Endometrial microvascular endothelial cells (primary cell): Measurements from ENCODE around the gene C8A. TPM values are rescaled to one million over a fixed set of nuclear protein-coding genes. Genes with fewer than 3 reads are reported as not detected.

Experiments
- in situ Hi-C: cut with HindIII; loops from 2 replicates; pipeline ENCODE4 v1.10.0; 2017; ENCODE audit warnings: low sequenced_read_pairs, low pct_unique_long_range_greater_than_20kb; ENCODE audit errors: inconsistent ontology term
- total RNA-seq: library from RNA; depleted of rRNA; stranded (reverse); fragments of >200 nt; gene quantifications from one replicate; pipeline ENCODE4 v1.2.3, GENCODE V29; 2015; ENCODE audit errors: inconsistent ontology term

The C8A gene
- total RNA-seq, 1 donor from 2014 or later: not detected

GRCh38 chr1:56948403-56949023 lies 93.9 kb downstream of the C8A start:
- in situ Hi-C loops: no loop called here

- in situ Hi-C loops: no loop called here
Observed at GRCh38 chr1:56952501-56952900, 97.9 kb downstream of the C8A start.

- in situ Hi-C loops: no loop called here
Observed at GRCh38 chr1:56953386-56953785, 98.8 kb downstream of the C8A start.

DNA sequence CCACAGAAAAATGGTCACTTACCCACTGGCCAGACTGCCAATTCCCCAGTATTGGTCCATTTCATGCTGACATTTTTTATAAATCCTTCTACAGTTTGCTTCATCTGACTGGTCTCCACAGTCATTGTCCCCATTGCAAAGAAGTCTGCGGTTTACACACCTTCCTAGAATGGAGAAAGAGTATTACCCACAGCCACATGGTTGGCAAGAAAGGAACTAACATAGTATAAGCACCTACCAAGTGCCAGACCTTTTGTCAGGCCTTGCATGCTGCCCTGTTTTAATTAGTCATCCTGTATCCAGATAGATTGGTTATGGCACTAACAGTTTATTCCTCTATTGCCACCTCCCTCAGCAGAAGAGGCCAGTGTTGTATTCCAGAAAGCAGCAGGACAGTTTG lies 100.1 kb downstream of the C8A start:
- in situ Hi-C loops: no loop called here

GRCh38 chr1:56957931-56958330 lies 103.3 kb downstream of the C8A start:
- in situ Hi-C loops: no loop called here

GRCh38 chr1:56958526-56958925 lies 103.9 kb downstream of the C8A start:
- in situ Hi-C loops: no loop called here

DNA sequence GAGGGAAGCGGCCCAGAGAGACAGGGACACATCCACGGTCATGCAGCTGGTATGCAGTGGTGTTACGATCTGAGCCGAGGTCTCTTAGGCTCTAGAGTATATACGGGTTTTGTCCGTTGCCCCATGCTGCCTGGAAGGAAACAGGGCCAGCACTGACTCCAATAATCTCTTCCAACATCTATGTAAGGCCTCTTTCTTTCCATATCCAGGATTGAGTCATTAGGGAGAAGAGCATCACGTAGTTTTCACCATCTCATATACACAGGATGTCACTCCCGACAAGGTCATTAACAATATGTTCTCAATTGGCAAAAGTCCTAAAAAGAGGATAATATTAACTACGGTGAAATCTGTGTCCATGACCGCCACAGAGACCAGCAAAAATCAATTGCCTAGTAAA lies 106.8 kb downstream of the C8A start:
- in situ Hi-C loops: no loop called here

- in situ Hi-C loops: no loop called here
Observed at GRCh38 chr1:56963667-56964066, 109.1 kb downstream of the C8A start.

- in situ Hi-C loops: no loop called here
Observed at GRCh38 chr1:56964349-56965017, 109.9 kb downstream of the C8A start.

GRCh38 chr1:56965191-56965590 lies 110.6 kb downstream of the C8A start:
- in situ Hi-C loops: no loop called here

DNA sequence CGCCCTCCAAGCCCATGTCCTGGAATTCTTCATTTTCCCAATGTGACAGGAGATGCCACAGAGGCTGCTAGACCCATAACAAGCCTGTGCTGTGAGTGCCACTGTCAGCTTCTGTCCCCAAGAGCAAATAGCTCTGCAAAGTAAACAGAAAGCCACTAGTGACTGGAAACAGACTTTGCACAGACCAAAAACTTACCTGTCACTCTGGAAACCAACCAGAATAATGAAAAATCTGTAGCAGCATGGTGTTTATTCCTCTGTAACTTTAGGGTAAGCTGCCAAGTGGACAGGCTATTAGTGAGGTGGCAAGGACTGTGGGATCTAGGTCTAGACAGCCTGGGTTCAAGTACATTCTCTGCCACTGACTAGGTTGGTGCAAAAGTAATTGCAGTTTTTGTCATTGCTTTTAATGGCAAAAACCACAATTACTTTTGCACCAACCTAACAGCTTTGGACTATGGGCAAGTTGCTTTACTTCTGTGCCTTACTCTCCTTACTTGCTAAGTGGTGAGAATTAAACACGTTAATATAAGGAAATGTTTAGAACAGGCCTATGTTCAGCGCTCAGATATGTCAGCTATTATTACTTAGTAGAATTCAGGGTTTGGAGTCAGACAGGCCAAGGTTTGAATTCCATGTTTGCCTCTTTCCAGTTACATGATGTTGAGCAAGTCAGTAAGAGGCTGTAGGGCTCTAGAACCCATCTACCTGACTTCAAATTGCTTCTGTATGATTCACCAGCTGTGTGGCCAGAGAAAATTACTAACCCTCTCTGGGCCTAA lies 111.5 kb downstream of the C8A start, which contains the start of gene C8B:
Gene C8B, minus strand, starts transcription at position 100 of the 782 bp plus-strand sequence. Its CDS starts 67 bp downstream, at position 33.
- in situ Hi-C loops: no loop called here

- in situ Hi-C loops: no loop called here
Observed at GRCh38 chr1:56966698-56966999, 112.1 kb downstream of the C8A start.

GRCh38 chr1:56967355-56967754 lies 112.8 kb downstream of the C8A start:
- in situ Hi-C loops: no loop called here

Other genes starting within 250 kb of the C8A start
- gene PRKAA2, start 209.5 kb upstream of the C8A start, total RNA-seq: under 0.01 TPM
- not detected for gene FYB2, start 35.4 kb upstream of the C8A start, total RNA-seq
- not detected for gene C8B, start 111.2 kb downstream of the C8A start, total RNA-seq